Putamen (tissue), 1 donor: ENCODE data around the gene SOX15.
A peak's percentile ranks its signal among the peaks of the same experiment; 100 is the strongest.
"Not testable (repeated sequence)": the region's sequence is repeated elsewhere in the genome, so short reads cannot be mapped to it uniquely, and the experiment has no call there.

Source experiments
- DNase-seq: peaks from one replicate; pipeline ENCODE4 v3.0.0-alpha.2; 2016; ENCODE audit warnings: low spot score

SOX15 gene

GRCh38 chr17:7589891-7590691, at the start of gene SOX15:
SOX15 (minus strand) TSS chr17:7590094; CDS start chr17:7589676, 418 bp downstream.
- DNase-seq = no peak

GRCh38 chr17:7636163-7636562, 46.3 kb upstream of the SOX15 start:
- DNase-seq = no peak

- no peak for DNase-seq
Measured at GRCh38 chr17:7634384-7634783, 44.5 kb upstream of the SOX15 start.

GRCh38 chr17:7633093-7633492, 43.2 kb upstream of the SOX15 start:
- no peak for DNase-seq

- no peak for DNase-seq
Measured at GRCh38 chr17:7632492-7632894, 42.6 kb upstream of the SOX15 start.

GRCh38 chr17:7631398-7632380, 41.8 kb upstream of the SOX15 start:
- DNase-seq = no peak

GRCh38 chr17:7629939-7630571, 40.2 kb upstream of the SOX15 start, which contains the start of gene SHBG:
SHBG (plus strand) TSS chr17:7630135; CDS start chr17:7630173, 38 bp downstream.
- DNase-seq = no peak

- DNase-seq = peak; percentile 96
Measured at GRCh38 chr17:7627250-7628121, 37.6 kb upstream of the SOX15 start, which contains the start of gene SAT2. SAT2 (minus strand) TSS chr17:7627821; CDS start chr17:7627635, 186 bp downstream.

GRCh38 chr17:7626956-7627249, 37.0 kb upstream of the SOX15 start:
- no peak for DNase-seq

- no peak for DNase-seq
Measured at GRCh38 chr17:7626307-7626706, 36.4 kb upstream of the SOX15 start.

GRCh38 chr17:7625749-7626148, 35.9 kb upstream of the SOX15 start:
- DNase-seq = not testable (repeated sequence)

- DNase-seq = no peak
Measured at GRCh38 chr17:7623661-7624060, 33.8 kb upstream of the SOX15 start.

- no peak for DNase-seq
Measured at GRCh38 chr17:7620835-7621234, 30.9 kb upstream of the SOX15 start.

- no peak for DNase-seq
Measured at GRCh38 chr17:7618608-7619007, 28.7 kb upstream of the SOX15 start.

GRCh38 chr17:7615265-7615747, 25.4 kb upstream of the SOX15 start:
- no peak for DNase-seq

GRCh38 chr17:7614425-7615264, 24.8 kb upstream of the SOX15 start, which contains the start of gene FXR2:
FXR2 (minus strand) TSS chr17:7614897; CDS start chr17:7614532, 365 bp downstream.
- peak; percentile 100 for DNase-seq

- no peak for DNase-seq
Measured at GRCh38 chr17:7613769-7614424, 24.0 kb upstream of the SOX15 start.

- DNase-seq = no peak
Measured at GRCh38 chr17:7612294-7612640, 22.4 kb upstream of the SOX15 start.

GRCh38 chr17:7611635-7612293, 21.9 kb upstream of the SOX15 start:
- DNase-seq = no peak
